C4-2B (cell line): ENCODE measurements around the gene MACROD1.

Experiments
- ZFX ChIP-seq: fragments of 450-650 bp; IDR thresholded peaks from 2 replicates; pipeline ENCODE4 v1.6.1; 2017
- TF ChIP-seq, protein P1 (sequence below): fragments of 450-650 bp; conservative IDR thresholded peaks from 2 replicates; pipeline ENCODE4 v1.5.1; 2017; ENCODE audit warnings: mild to moderate bottlenecking

- TF ChIP-seq, protein P1, sequence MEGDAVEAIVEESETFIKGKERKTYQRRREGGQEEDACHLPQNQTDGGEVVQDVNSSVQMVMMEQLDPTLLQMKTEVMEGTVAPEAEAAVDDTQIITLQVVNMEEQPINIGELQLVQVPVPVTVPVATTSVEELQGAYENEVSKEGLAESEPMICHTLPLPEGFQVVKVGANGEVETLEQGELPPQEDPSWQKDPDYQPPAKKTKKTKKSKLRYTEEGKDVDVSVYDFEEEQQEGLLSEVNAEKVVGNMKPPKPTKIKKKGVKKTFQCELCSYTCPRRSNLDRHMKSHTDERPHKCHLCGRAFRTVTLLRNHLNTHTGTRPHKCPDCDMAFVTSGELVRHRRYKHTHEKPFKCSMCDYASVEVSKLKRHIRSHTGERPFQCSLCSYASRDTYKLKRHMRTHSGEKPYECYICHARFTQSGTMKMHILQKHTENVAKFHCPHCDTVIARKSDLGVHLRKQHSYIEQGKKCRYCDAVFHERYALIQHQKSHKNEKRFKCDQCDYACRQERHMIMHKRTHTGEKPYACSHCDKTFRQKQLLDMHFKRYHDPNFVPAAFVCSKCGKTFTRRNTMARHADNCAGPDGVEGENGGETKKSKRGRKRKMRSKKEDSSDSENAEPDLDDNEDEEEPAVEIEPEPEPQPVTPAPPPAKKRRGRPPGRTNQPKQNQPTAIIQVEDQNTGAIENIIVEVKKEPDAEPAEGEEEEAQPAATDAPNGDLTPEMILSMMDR = peak; percentile 95
- TF ChIP-seq ZFX = no peak
These were observed 17.5 kb downstream of the MACROD1 start for GRCh38 chr11:64148226-64148916.
